ENCODE results near the gene KIAA1328. TPM values are rescaled to one million over a fixed set of nuclear protein-coding genes. Genes with fewer than 3 reads are reported as not detected.

The KIAA1328 gene
- total and polyA plus RNA-seq, 8 donors: 8.4 to 27.6 (median 22.9) TPM

DNA sequence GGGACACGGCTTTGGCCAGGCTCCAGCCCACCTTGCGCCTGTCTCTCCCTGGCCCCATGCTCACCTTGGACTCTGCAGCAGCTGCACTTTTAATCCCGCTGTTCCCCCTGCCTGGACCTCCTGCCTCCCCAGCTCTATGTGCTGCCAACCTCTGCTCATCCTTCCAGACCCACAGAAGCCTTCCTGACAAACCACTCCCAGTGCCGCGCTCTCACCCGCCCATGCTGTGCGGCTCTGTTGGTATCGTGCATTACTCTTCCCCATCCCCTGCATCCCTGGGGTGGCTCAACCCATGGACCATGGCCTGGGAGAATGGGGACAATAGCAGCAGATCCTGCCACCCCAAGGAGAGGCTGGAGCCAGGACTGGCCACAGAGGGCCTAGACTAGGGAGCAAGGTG, 433.1 kb downstream of the KIAA1328 start:
- Histone ChIP-seq H3K4me3 (no peak overlapping the region), H3K27ac (no peak overlapping the region), H3K9me3 (no peaks in the 10 kb centered on the region), H3K4me1 (no peaks in the 10 kb centered on the region), H3K27me3 (peaks cover 0 to 42% of the 10 kb centered on the region in 2 donors), H3K36me3 (no peaks in the 10 kb centered on the region)
- DNase-seq: no peak
- TF ChIP-seq, protein P1, sequence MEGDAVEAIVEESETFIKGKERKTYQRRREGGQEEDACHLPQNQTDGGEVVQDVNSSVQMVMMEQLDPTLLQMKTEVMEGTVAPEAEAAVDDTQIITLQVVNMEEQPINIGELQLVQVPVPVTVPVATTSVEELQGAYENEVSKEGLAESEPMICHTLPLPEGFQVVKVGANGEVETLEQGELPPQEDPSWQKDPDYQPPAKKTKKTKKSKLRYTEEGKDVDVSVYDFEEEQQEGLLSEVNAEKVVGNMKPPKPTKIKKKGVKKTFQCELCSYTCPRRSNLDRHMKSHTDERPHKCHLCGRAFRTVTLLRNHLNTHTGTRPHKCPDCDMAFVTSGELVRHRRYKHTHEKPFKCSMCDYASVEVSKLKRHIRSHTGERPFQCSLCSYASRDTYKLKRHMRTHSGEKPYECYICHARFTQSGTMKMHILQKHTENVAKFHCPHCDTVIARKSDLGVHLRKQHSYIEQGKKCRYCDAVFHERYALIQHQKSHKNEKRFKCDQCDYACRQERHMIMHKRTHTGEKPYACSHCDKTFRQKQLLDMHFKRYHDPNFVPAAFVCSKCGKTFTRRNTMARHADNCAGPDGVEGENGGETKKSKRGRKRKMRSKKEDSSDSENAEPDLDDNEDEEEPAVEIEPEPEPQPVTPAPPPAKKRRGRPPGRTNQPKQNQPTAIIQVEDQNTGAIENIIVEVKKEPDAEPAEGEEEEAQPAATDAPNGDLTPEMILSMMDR (IDR thresholded peaks at IDR 0.05): no peak
- intact Hi-C loops (cut with DNase I): no loop called here
- no peak for ATAC-seq

DNA sequence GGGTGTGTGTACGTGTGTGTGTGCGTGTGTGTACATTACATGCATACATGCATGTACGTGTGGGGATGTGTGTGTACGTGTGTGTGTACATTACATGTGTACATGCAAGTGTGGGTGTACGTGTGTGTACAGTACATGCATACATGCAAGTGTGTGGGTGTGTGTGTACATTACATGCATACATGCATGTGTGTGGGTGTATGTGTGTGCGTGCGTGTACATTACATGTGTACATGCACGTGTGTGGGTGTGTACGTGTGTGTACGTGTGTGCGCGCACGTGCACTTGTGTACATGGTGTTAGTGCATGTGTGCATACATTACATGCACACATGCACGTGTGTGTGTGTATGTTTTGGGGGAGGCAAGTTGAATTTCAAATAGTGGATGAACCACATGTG, 436.0 kb downstream of the KIAA1328 start:
- Histone ChIP-seq H3K27me3 (peaks cover 0 to 24% of the 10 kb centered on the region in 2 donors), H3K4me3 (no peak overlapping the region), H3K36me3 (no peaks in the 10 kb centered on the region), H3K9me3 (no peaks in the 10 kb centered on the region), H3K27ac (no peak overlapping the region), H3K4me1 (no peaks in the 10 kb centered on the region)
- intact Hi-C loops (cut with DNase I): no loop called here
- no peak for ATAC-seq
- peak in 1 of 4 donors; percentile 13 for DNase-seq
- TF ChIP-seq, protein P1 (IDR thresholded peaks at IDR 0.05): no peak

DNA sequence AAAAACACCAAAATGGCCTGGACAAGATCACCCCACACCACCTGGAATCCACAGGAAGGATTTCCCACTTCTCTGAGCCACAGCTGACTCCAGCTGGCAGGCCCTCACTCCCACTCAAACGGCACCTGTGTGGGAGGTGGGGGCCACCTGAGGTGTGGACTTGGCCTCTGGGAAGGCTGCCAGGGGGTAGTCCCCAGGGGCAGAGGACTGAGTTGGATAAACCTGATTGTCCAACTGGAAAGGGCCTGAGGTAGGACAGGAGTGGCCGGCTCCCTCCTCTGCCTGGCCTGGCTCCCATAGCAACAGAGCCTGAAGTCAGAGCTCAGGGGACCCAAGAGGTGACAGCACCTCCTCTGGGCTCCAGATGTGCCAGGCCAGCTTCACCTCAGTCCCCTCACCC, 436.5 kb downstream of the KIAA1328 start:
- no peak for ATAC-seq
- no peaks in the 10 kb centered on the region for H3K4me1 ChIP-seq
- TF ChIP-seq, protein P1 (IDR thresholded peaks at IDR 0.05): no peak

DNA sequence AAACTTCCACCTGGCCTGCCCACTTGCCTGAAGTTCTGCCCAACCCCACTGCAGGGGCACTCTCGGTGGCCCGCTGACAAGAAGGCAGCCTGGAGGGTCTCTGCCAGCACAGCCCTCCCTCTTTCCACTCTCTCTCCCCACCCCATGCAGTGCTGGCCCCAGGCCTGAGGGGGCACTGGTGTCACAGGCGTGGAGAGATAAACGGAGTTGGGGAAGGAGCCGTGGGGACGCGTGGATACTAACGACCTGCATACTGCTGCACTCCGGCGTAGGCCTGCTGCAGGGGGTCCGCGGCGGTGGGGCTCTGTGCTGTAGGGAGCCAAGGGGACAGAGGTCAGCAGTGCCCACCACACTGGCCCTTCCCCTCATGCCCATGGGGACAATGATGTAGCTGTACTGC, 437.4 kb downstream of the KIAA1328 start:
- Histone ChIP-seq H3K27ac (no peak overlapping the region), H3K27me3 (peaks cover 0 to 24% of the 10 kb centered on the region in 2 donors), H3K9me3 (no peaks in the 10 kb centered on the region), H3K4me1 (no peaks in the 10 kb centered on the region), H3K4me3 (no peak overlapping the region), H3K36me3 (no peaks in the 10 kb centered on the region)
- intact Hi-C loops (cut with DNase I): no loop called here
- ATAC-seq (no peak), DNase-seq (peak in 1 of 4 donors; percentile 68)
- TF ChIP-seq, protein P1 (IDR thresholded peaks at IDR 0.05): no peak

More for the DNA sequence above, 436.5 kb downstream of the KIAA1328 start:
- Histone ChIP-seq H3K36me3 (no peaks in the 10 kb centered on the region), H3K27ac (no peak overlapping the region), H3K27me3 (peaks cover 0 to 24% of the 10 kb centered on the region in 2 donors), H3K4me3 (no peak overlapping the region), H3K9me3 (no peaks in the 10 kb centered on the region)
- peak in 1 of 4 donors; percentile 61 for DNase-seq
- intact Hi-C loops (cut with DNase I): no loop called here

DNA sequence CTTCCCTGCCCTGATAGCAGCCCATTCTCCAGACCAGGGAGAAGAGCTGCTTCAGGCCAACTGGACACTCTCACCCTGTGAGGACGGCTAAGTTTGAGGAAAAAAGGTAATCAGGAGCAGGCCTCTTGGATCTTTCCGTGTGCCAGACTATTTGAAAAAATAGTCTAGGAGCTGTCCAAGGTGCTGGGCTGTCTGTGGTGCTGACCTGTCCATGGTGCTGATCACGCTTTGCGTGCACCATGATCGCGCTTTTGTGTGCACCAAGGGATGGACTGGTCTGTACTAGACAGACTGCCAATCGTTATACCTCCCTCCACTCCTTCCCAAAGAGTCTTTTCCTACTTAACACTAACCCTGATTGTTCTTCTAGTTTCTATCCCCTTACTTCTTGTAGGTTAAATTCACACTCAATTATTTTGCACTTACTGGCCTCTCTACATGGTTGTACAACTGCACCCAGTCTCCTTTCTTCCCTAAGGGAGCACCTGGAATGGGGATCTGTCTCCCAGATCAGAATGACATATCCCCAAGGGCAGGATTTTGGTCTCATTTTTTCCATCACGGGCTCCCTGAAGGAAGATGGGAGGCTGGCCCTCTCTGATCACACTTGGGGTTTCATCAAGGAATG, 441.2 kb downstream of the KIAA1328 start:
- ATAC-seq: peak; percentile 92
- Histone ChIP-seq H3K27me3 (peaks cover 18 to 57% of the 10 kb centered on the region in 2 donors), H3K4me3 (no peak overlapping the region), H3K9me3 (no peaks in the 10 kb centered on the region), H3K27ac (no peak overlapping the region), H3K36me3 (no peaks in the 10 kb centered on the region), H3K4me1 (no peaks in the 10 kb centered on the region)
- TF ChIP-seq, protein P1 (IDR thresholded peaks at IDR 0.05): no peak
- intact Hi-C loops (cut with DNase I): no loop called here
- peak in 3 of 4 donors; percentile 31 to 83 (median 74) for DNase-seq

Data from left lung (tissue), 10 donors.